ENCODE data around the gene SBF2. TPM values are rescaled to one million over a fixed set of nuclear protein-coding genes. Genes with fewer than 3 reads are reported as not detected.
"Not testable (repeated sequence)": the region's sequence is repeated elsewhere in the genome, so short reads cannot be mapped to it uniquely, and the experiment has no call there.

SBF2 gene
- total RNA-seq, 4 donors from 2014 or later = 53.8 to 125 (median 76.4) TPM

DNA sequence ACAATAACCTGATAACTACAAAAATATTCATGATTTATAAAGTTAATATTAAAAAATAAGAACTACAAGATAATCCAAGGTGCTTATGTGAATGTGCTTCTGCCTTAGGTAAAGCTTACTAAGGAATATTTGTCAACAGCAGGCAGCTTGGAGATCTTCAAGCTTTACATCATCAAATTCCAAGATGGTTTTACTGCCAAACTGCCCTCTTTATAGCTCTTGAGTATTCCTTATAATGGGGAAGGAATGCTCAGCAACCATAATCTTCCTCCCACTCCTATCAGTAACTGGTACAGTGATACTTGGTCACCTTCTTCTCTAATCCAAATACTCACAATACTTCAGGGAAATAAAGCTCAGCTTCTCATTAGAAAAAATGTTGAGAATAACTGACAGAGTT, 30.1 kb downstream of the SBF2 start:
- DNase-seq (ENCODE audit: low spot score) (no peak), ATAC-seq (ENCODE audit: low FRiP score) (no peak)
- TF ChIP-seq, protein P1, sequence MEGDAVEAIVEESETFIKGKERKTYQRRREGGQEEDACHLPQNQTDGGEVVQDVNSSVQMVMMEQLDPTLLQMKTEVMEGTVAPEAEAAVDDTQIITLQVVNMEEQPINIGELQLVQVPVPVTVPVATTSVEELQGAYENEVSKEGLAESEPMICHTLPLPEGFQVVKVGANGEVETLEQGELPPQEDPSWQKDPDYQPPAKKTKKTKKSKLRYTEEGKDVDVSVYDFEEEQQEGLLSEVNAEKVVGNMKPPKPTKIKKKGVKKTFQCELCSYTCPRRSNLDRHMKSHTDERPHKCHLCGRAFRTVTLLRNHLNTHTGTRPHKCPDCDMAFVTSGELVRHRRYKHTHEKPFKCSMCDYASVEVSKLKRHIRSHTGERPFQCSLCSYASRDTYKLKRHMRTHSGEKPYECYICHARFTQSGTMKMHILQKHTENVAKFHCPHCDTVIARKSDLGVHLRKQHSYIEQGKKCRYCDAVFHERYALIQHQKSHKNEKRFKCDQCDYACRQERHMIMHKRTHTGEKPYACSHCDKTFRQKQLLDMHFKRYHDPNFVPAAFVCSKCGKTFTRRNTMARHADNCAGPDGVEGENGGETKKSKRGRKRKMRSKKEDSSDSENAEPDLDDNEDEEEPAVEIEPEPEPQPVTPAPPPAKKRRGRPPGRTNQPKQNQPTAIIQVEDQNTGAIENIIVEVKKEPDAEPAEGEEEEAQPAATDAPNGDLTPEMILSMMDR (IDR thresholded peaks at IDR 0.05) = no peak

GRCh38 chr11:10261821-10262220, 32.2 kb downstream of the SBF2 start:
- TF ChIP-seq, protein P1 (IDR thresholded peaks at IDR 0.05) = no peak
- ATAC-seq (ENCODE audit: low FRiP score) = no peak
- no peak for DNase-seq (ENCODE audit: low spot score)

- DNase-seq (ENCODE audit: low spot score) (no peak), ATAC-seq (ENCODE audit: low FRiP score) (no peak)
- TF ChIP-seq, protein P1 (IDR thresholded peaks at IDR 0.05) = no peak
These were observed 36.5 kb downstream of the SBF2 start for GRCh38 chr11:10257478-10257877.

GRCh38 chr11:10255388-10256125, 38.5 kb downstream of the SBF2 start:
- no peak for ATAC-seq (ENCODE audit: low FRiP score)
- TF ChIP-seq, protein P1 (IDR thresholded peaks at IDR 0.05) = no peak
- no peak for DNase-seq (ENCODE audit: low spot score)

- DNase-seq (ENCODE audit: low spot score); ATAC-seq (ENCODE audit: low FRiP score): not testable (repeated sequence)
These were observed 44.4 kb downstream of the SBF2 start for GRCh38 chr11:10249448-10250131.

DNA sequence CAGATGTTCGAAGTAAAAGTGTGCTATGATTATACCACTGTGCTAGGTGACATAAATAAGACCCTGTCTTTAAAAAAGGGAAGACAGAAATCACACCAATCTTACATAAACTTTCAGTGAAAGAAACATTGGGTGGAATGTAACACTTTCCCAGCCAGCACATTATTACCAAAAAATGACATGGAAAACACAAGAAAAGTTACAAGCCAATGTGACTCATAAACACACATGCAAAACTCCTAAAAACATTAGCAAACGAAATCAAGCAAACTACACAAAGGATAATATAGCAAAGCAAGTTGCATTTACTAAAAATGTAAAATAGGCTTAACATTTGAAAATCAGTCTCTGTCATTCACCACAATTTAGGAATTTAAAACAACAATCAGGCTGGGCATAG, 47.0 kb downstream of the SBF2 start:
- ATAC-seq (ENCODE audit: low FRiP score) = no peak
- TF ChIP-seq, protein P1 (IDR thresholded peaks at IDR 0.05) = no peak
- DNase-seq (ENCODE audit: low spot score) = no peak

DNA sequence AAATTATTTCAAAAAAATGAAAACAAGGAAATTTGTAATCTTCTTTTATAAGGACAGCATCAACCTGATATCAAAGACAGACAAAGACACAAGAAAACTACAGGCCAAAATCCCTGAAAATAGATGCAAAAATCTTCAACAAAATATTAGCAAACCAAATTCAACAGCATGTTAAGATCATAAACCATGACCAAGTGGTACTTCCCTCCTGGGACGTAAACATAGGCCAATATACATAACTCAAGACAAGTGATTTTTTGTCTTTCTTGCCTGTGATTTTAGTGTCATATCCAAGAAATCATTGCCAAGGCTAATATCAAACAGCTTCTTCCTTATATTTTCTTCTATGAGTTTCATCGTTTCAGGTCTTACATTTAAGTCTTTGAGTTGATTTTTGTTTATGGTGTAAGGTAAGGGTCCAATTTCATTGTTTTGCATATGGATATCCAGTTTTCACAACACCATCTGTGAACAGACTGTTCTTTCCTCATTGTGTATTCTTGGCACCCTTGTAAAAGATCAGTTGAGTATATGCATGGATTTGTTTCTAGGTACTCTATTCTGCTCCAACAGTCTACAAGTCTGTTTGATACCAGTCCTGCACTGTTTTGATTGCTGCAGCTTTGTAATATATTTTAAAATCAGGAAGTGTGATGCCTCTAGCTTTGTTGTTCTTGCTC, 50.0 kb downstream of the SBF2 start:
- TF ChIP-seq, protein P1 (IDR thresholded peaks at IDR 0.05) = no peak
- no peak for DNase-seq (ENCODE audit: low spot score)
- ATAC-seq (ENCODE audit: low FRiP score) = no peak
